PC-3 (cell line): Measurements from ENCODE around the gene EN1. TPM values are rescaled to one million over a fixed set of nuclear protein-coding genes. Genes with fewer than 3 reads are reported as not detected.

Experiments
- ATAC-seq: fragments of 200-7000 bp; cut with Tn5 transposase; 2 replicates; pipeline ENCODE4 v1.9.1; 2020; ENCODE audit warnings: mild to moderate bottlenecking, moderate library complexity
- BruUV-seq: library from RNA; stranded (reverse); fragments of 400-500 nt; replicated peaks from 2 replicates; lab custom pipeline; 2021; lab: Mats Ljungman, UMichigan
- CTCF ChIA-PET: fragments of 300-600 bp; sonication (Branson Sonifier 250); formaldehyde crosslinking; loops from one replicate; lab custom pipeline; 2022; ENCODE audit warnings: antibody characterized with exemption; lab: Charles Lee
- POLR2A ChIA-PET: fragments of 300-600 bp; sonication (Branson Sonifier 250); formaldehyde crosslinking; loops from one replicate; lab custom pipeline; 2022; ENCODE audit warnings: antibody characterized with exemption; ENCODE audit not compliant: unreplicated experiment; lab: Charles Lee
- DNase-seq: peaks from one replicate; pipeline ENCODE4 v3.0.0-alpha.2; 2015
- H2AFZ ChIP-seq: fragments of 300-600 bp; sonication (generic); 2 replicates; pipeline ENCODE4 v1.6.0; 2016; ENCODE audit warnings: antibody characterized with exemption, low read length
- H3F3A ChIP-seq: fragments of 300-600 bp; sonication (generic); one replicate; pipeline ENCODE4 v1.6.0; 2017; ENCODE audit warnings: antibody characterized with exemption, low read length, control low read depth, mild to moderate bottlenecking; ENCODE audit not compliant: unreplicated experiment
- H3K27ac ChIP-seq: fragments of 300-600 bp; sonication (generic); 2 replicates; pipeline ENCODE4 v1.5.1; 2016; ENCODE audit warnings: mild to moderate bottlenecking, low read length
- H3K27me3 ChIP-seq: fragments of 300-600 bp; sonication (generic); 2 replicates; pipeline ENCODE4 v1.6.1; 2016; ENCODE audit warnings: low read length, mixed read lengths
- H3K36me3 ChIP-seq: fragments of 300-600 bp; sonication (generic); 2 replicates; pipeline ENCODE4 v1.6.1; 2016; ENCODE audit warnings: low read depth, mixed run types, low read length, mixed read lengths
- H3K4me1 ChIP-seq: fragments of 300-600 bp; sonication (generic); 2 replicates; pipeline ENCODE4 v1.5.1; 2016; ENCODE audit warnings: low read length; ENCODE audit not compliant: insufficient read depth
- H3K4me2 ChIP-seq: fragments of 300-600 bp; sonication (generic); 2 replicates; pipeline ENCODE4 v1.6.0; 2016; ENCODE audit warnings: low read length
- H3K4me3 ChIP-seq: fragments of 300-600 bp; sonication (generic); 2 replicates; pipeline ENCODE4 v1.5.1; 2016; ENCODE audit warnings: mild to moderate bottlenecking, low read length, mixed read lengths
- H3K79me2 ChIP-seq: fragments of 300-600 bp; sonication (generic); 2 replicates; pipeline ENCODE4 v1.6.1; 2017; ENCODE audit warnings: low read length, mixed read lengths
- H3K9ac ChIP-seq: fragments of 300-600 bp; sonication (generic); 2 replicates; pipeline ENCODE4 v1.6.0; 2016; ENCODE audit warnings: mild to moderate bottlenecking, low read length
- H3K9me2 ChIP-seq: fragments of 300-600 bp; sonication (generic); replicated peaks from 2 replicates; pipeline ENCODE4 v1.6.1; 2016; ENCODE audit warnings: mixed run types, low read length, mixed read lengths
- H3K9me3 ChIP-seq: fragments of 300-600 bp; sonication (generic); 2 replicates; pipeline ENCODE4 v1.6.1; 2016; ENCODE audit warnings: low read length, mixed read lengths
- H4K20me1 ChIP-seq: fragments of 300-600 bp; sonication (generic); 2 replicates; pipeline ENCODE4 v1.6.1; 2016; ENCODE audit warnings: low read length, mixed read lengths
- CTCF ChIP-seq: fragments of 300-600 bp; sonication (generic); conservative IDR thresholded peaks from 2 replicates; pipeline ENCODE4 v1.5.1; 2017; ENCODE audit warnings: antibody characterized with exemption, low read depth, mild to moderate bottlenecking, low read length
- EZH2 ChIP-seq: fragments of 300-600 bp; sonication (generic); IDR thresholded peaks from one replicate; pipeline ENCODE4 v1.6.1; 2017; ENCODE audit warnings: antibody characterized with exemption, mild to moderate bottlenecking, low read length; ENCODE audit not compliant: unreplicated experiment
- EZH2phosphoT487 ChIP-seq: fragments of 300-600 bp; sonication (generic); IDR thresholded peaks from 2 replicates; pipeline ENCODE4 v1.6.1; 2018; ENCODE audit warnings: mild to moderate bottlenecking, antibody characterized with exemption, low read length, borderline replicate concordance
- intact Hi-C: fragments of 100-400 bp; cut with micrococcal nuclease; formaldehyde crosslinking; loops from 2 replicates; pipeline ENCODE4 v1.9.0; 2023
- total RNA-seq: library from RNA; depleted of rRNA; stranded (reverse); fragments of >200 nt; gene quantifications from 2 replicates; pipeline ENCODE4 v1.2.3, GENCODE V29; 2014

Gene EN1
- total RNA-seq, 1 experiment from 2014 or later: 3.2 TPM

- no peak overlapping the region for H2AFZ ChIP-seq
- intact Hi-C loops: no loop called here
- BruUV-seq: no TSS peak
- 0 out of 2 replicates have a peak, but pooled peaks cover 2% of the 10 kb centered on the region for H3K27me3 ChIP-seq
- TF ChIP-seq EZH2 (no peak), CTCF (no peak), EZH2phosphoT487 (no peak)
- DNase-seq (no peak), ATAC-seq (no peak)
- no peaks in the 10 kb centered on the region for H3K9me3 ChIP-seq
- no peaks in the 10 kb centered on the region for H3K79me2 ChIP-seq
- H3F3A ChIP-seq: no peaks in the 10 kb centered on the region
- no peak overlapping the region for H3K4me3 ChIP-seq
- H3K9ac ChIP-seq: no peak overlapping the region
- peaks cover 9% of the 10 kb centered on the region; the same call in 1 of the 2 replicates for H3K4me1 ChIP-seq
- ChIA-PET CTCF (interaction anchor here (0.6 kb wide), 1 partner anchor 15 kb away, joined by 3 read pairs; no protein-coding TSS in a partner anchor), POLR2A (no interaction called here)
- no peak overlapping the region for H3K4me2 ChIP-seq
- H3K27ac ChIP-seq: no peak overlapping the region
- H4K20me1 ChIP-seq: no peaks in the 10 kb centered on the region
- no peaks in the 10 kb centered on the region for H3K36me3 ChIP-seq
- no peaks in the 10 kb centered on the region for H3K9me2 ChIP-seq
Measured at GRCh38 chr2:118832791-118833715, 14.4 kb downstream of the EN1 start.

DNA sequence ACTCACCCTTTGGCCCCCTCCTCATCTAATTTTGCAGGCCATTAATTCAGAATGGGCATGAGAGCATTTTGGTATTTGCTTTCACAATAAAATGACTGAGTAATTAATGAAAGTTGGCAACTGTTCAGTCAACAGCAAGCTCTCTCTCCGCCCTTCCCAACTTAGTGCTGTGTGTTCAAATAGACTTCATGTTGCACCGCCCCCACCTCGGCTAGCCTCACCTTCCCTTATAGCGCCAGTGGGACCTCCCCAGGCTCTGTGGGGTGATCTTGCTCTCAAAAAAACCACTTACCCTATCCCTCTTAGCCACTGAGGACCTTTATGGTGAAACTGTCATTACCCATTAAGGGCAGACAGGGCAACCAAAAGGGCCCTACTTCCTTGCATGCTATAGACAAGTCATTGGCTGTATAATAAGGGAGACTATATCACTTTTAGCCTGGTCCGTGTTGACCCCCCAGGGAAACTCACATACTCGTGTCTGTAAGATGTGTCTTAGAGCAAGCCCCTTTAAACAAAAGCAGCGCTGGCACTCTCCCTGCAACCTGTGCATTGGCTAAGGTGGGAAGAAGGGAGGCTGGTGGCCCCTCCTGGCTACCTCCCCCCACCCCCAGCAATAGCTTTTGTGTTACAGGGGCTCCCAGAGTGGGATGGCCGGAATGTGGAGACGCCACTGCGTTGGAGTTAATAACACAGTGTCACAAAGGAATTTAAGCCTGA is 15.2 kb downstream of the EN1 start:
- Histone ChIP-seq H3K27ac (no peak overlapping the region), H3K9ac (no peak overlapping the region), H4K20me1 (no peaks in the 10 kb centered on the region), H2AFZ (no peak overlapping the region), H3F3A (no peaks in the 10 kb centered on the region), H3K4me3 (no peak overlapping the region), H3K4me2 (no peak overlapping the region), H3K9me3 (no peaks in the 10 kb centered on the region), H3K9me2 (no peaks in the 10 kb centered on the region), H3K79me2 (no peaks in the 10 kb centered on the region), H3K27me3 (0 out of 2 replicates have a peak, but pooled peaks cover 2% of the 10 kb centered on the region), H3K4me1 (peaks cover 9% of the 10 kb centered on the region; the same call in 1 of the 2 replicates), H3K36me3 (no peaks in the 10 kb centered on the region)
- ChIA-PET CTCF (no interaction called here), POLR2A (no interaction called here)
- intact Hi-C loops: no loop called here
- DNase-seq: no peak
- BruUV-seq: no TSS peak
- TF ChIP-seq EZH2: no peak
- no peak for TF ChIP-seq EZH2phosphoT487
- no peak for ATAC-seq

- ChIA-PET POLR2A (no interaction called here), CTCF (no interaction called here)
- TF ChIP-seq EZH2phosphoT487 (no peak), EZH2 (no peak), CTCF (no peak)
- Histone ChIP-seq H3K9ac (no peak overlapping the region), H3K27me3 (peaks cover 13% of the 10 kb centered on the region), H2AFZ (no peak overlapping the region), H3K27ac (no peak overlapping the region), H3K79me2 (no peaks in the 10 kb centered on the region), H3K4me3 (no peak overlapping the region), H3F3A (no peaks in the 10 kb centered on the region), H3K9me3 (no peaks in the 10 kb centered on the region), H3K4me2 (no peak overlapping the region), H3K36me3 (no peaks in the 10 kb centered on the region), H3K4me1 (peaks cover 4% of the 10 kb centered on the region; the same call in 1 of the 2 replicates), H3K9me2 (no peaks in the 10 kb centered on the region), H4K20me1 (no peaks in the 10 kb centered on the region)
- BruUV-seq: no TSS peak
- intact Hi-C loops: loop anchor here (2.0 kb wide), 1 partner anchor 56 kb away; no protein-coding TSS in a partner anchor
- DNase-seq (no peak), ATAC-seq (no peak)
Measured at GRCh38 chr2:118830881-118831280, 16.6 kb downstream of the EN1 start.
